ENCODE results near the gene BTN1A1.
"Not testable (repeated sequence)": the region's sequence is repeated elsewhere in the genome, so short reads cannot be mapped to it uniquely, and the experiment has no call there.

The BTN1A1 gene

DNA sequence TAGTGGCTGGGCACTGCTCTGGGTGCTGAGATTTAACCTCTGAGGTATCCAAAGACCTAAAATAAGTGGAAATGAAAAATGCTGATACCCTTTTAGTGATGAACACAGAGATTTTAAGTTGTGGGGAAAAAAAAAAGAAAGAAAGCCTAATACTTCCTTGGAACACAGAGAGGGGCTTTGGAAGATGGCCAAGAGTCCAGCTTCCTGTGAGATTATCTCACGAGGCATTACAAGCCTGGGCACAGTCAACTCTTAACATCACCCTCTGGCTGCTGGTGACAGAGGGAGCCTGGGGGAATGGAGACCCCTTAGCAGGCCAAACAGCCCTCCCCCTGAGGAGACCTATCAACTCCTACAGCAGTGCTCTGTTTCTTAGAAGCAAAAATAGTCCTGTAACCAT is 22.7 kb upstream of the BTN1A1 start:
- no peak for DNase-seq

GRCh38 chr6:26478100-26478984 is 21.8 kb upstream of the BTN1A1 start:
- no peak for DNase-seq

GRCh38 chr6:26478985-26479278 is 21.2 kb upstream of the BTN1A1 start:
- DNase-seq: peak; percentile 30

- DNase-seq: no peak
Measured at GRCh38 chr6:26482338-26482737, 17.8 kb upstream of the BTN1A1 start.

GRCh38 chr6:26483727-26484126 is 16.4 kb upstream of the BTN1A1 start:
- no peak for DNase-seq

DNA sequence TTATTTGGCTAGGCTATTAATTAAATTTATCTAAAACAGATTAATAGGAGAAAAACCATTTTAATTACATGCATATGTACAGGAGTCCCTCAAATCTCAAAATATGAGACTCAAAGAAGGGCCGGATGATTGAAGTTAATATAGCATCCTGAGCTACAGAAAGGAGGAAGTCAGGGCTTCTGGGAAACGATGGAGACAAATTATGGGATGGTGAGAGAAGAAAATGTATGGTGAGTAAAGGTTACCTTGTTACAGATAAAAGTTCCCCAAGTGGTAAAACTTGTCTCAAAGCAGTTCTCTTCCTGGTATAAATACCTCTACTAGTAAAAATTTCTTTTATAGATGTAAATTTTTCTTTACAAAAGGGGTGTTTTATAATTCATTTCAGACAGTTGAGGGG is 15.9 kb upstream of the BTN1A1 start:
- DNase-seq: no peak

- DNase-seq: no peak
Measured at GRCh38 chr6:26485112-26485780, 14.9 kb upstream of the BTN1A1 start.

DNA sequence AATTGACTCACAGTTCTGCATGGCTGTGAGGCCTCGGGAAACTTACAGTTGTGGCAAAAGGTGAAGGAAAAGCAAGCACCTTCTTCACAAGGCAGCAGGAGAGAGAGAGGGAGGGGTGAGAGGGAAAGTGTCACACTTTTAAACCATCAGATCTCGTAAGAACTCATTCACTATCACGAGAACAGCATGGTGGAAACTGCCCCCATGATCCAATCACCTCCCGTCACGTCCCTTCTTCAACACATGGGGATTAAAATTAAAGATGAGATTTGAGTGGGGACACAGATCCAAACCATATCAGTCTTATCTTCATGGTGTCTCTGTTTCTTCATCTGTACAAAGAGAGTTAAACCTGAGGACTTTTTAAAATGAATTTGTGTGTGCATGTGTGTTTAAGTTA is 13.7 kb upstream of the BTN1A1 start:
- DNase-seq: no peak

DNA sequence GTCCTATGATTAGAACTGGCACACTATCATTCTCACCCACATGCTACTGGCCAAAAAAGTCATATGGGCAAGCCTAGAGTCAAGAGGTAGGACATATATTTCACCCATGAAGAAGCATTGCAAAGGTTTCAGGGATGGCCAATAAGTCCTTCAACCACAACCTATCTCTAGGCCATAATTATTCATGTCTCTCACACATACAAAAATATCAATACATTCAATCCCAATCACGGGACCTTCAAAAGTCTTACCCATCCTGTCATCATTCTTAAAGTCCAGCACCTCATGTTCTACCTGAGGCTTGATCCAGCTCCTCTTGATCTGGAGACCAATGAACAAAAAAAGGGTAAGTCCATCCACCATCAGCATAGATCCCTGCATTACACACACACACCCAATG is 12.6 kb upstream of the BTN1A1 start:
- DNase-seq: no peak

DNA sequence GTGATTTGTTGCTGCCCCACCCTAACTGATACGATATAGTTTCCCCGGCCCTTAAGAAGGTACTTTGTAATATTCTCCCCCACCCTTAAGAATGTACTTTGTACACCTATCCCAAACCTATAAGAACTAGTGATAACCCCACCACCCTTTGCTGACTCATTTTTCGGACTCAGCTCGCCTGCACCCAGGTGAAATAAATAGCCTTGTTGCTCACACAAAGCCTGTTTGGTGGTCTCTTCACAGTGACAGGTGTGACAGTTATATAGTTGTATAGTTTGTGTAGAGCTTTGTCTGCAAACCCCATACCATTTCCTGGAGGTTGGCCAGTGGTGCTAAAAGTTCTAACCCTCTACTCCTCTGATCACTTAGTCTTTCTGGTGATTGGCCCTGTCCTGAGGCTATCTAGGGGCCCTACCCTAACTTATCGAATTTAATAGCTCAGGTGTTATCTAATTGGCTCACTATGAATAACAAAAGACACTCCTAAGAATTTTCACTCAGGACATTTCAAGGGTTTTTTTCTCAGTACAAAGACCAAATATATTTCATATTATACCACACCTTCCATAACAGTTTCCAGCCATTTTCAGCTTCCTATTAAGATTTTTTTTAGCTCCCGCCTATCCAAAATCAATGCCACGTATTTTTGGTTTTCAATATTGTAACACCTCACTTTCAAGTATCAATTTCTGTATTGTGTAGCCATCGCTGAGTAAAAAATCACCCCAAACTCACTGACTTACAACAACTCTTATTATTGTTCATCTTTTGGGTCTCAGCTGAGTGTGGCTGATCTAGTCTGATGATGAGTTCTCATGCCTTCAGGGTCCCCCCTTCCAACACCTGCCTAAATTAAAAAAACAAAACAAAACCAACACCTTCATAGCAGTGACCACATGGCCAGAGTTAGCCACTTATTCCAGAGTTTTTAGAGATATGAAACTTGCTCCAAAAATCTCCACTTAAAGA is 9.8 kb upstream of the BTN1A1 start:
- DNase-seq: no peak

DNA sequence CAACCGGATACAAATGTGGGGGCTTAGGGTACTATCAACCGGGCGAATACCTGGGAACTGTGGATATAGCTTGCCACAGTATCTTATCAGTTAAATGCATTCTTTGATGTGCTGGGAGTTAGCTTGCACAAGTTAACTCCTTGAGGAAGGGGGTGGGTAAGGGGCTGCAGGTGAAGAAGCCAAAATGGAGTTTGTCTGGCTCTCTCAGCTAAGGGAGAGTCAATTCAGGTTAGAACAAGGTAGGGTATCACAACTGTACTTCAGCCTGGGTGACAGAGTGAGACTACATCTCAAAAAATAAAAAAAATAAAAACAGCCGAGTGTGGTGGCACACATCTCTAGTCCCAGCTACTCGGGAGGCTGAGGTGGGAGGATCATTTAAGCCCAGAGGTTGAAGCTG is 8.5 kb upstream of the BTN1A1 start:
- DNase-seq: no peak

GRCh38 chr6:26493258-26493657 is 6.8 kb upstream of the BTN1A1 start:
- no peak for DNase-seq

DNA sequence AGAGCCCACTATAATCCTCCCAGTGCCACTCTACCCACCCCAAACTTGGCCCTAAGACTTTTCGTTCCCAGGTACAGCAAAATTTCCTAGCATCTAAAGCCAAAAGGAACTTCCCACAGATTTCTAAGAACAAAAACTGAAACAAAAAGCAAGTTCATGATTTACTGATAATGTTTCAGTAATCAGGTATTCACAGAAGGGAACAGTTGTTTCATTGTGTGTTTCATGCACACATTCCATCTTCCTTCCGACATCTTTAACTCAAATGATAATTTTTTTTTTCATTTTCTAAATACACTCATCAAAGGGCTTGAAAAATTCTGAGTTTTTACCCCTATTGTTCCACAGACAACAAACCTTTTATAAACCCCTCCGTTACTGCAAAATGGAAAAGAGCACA is 6.0 kb upstream of the BTN1A1 start:
- no peak for DNase-seq

DNA sequence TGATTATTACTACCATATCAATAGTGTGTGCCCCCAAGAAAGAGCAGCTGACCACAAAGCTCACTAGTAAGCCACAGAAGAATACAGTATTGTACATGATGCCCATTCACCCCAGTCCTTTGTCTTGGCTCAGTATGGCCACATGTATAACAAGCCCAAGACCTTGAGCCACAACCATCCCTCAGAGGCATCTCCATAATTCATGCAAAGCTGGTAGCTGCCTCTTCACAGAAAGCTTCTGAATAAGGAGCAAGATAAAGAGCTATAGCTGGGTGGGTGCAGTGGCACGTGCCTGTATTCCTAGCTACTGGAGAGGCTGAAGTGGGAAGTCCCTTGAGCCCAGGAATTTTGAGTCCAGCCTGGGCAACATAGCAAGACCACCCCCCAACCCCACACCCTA is 4.8 kb upstream of the BTN1A1 start:
- DNase-seq: no peak

DNA sequence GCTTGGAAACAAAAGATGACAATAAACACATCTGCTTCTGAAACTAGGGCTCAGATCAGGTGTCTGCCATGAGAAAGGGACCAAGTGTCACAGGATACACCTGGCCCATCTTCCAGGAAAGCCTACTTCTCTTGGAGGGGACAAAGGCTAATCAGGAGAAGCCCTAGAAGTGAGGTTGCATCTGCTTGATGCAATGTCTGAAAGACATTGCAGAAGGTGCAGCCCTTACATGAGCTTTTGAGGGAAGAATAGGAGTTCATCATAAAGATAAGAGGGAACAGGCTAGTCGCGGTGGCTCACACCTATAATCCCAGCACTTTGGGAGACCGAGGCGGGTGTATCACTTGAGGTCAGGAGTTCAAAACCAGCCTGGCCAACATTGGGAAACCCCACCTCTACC is 2.5 kb upstream of the BTN1A1 start:
- DNase-seq: no peak

- DNase-seq: no peak
Measured at GRCh38 chr6:26501482-26501986, 1.4 kb downstream of the BTN1A1 start.

DNA sequence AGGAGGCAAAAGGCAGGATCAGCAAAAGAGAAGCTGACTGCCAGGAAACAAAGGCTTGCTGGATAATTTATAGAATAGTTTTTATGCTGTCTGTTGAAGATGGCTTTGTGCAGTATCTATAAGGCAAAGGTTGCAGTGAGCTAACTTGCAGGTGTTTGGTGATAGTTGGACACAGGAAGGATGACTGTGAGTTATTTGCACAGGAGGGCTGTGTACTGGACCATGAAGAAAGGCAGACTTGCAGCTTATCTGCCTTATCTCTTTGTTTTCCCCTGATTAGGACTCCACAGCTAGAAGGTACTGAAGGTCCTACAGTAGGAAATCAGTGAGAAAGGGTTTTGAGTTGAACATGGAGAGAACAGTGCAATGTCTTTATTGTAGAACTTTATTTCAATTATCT is 2.1 kb downstream of the BTN1A1 start:
- DNase-seq: no peak

- no peak for DNase-seq
Measured at GRCh38 chr6:26502626-26503025, 2.5 kb downstream of the BTN1A1 start.

DNA sequence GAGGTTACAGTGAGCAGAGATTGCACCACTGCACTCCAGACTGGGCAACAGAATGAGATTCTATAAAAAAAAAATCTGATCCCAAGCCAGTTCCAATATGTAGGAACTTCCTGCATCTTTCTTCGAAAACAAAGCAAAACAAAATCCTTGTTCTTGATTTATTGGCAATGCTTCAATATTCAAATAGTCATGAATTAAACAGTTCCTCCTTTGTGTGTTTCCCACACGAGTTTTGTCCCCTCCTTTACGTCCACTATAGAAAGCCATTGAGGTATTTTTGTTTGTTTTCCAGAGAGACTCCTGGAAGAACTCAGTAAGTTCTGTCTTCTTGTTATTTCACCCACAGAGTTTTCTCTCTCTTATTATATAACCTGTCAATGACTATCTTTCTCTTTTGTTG is 7.6 kb downstream of the BTN1A1 start:
- no peak for DNase-seq

DNA sequence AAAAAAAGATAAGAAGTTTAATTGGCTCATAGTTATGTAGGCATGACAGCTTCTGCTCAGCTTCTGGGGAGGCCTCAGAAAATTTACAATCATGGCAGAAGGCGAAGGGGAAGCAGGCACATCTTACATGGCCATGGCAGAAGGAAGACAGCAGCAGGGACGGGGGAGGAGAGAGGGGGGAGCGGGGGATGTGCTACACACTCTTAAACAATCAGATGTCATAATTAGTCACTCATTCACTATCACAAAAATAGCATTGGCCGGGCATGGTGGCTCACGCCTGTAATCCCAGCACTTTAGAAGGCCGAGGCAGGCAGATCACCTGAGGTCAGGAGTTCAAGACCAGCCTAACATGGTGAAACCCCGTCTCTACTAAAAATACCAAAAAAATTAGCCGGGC is 10.9 kb downstream of the BTN1A1 start:
- DNase-seq: not testable (repeated sequence)

DNA sequence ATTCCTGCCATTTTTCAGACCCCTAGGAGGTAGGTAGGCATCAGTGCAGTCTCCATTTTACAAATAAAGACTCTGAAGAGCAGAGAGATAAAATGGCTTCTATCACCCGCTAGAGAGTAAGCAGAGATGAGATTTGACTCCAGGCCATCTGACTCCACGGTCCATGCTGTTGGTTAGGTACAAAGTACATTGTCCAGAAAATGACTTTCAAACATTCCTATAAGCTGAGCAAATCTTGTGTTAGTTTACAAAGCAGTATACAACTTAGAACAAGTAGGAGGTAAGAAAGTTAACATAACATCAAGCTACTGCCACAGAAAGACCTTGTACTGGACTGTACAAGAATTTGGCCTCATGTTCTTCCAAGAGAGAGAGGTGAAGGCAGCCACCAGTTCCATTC is 14.9 kb downstream of the BTN1A1 start:
- no peak for DNase-seq

- no peak for DNase-seq
Measured at GRCh38 chr6:26516481-26517427, 16.7 kb downstream of the BTN1A1 start.
